ENCODE measurements around the gene BHLHE23. TPM values are rescaled to one million over a fixed set of nuclear protein-coding genes. Genes with fewer than 3 reads are reported as not detected.
"Not testable (repeated sequence)": the region's sequence is repeated elsewhere in the genome, so short reads cannot be mapped to it uniquely, and the experiment has no call there.

BHLHE23 gene
- total RNA-seq, 1 experiment from 2014 or later, result not detected

GRCh38 chr20:62961799-62962198 lies 45.0 kb downstream of the BHLHE23 start:
- Mint-ChIP-seq H3K4me1 (ENCODE audit: low read depth, unreplicated experiment) (no peaks in the 10 kb centered on the region), H3K27ac (ENCODE audit: unreplicated experiment) (no peak overlapping the region), H3K4me3 (ENCODE audit: low read depth, unreplicated experiment) (no peak overlapping the region), H3K9me3 (ENCODE audit: low read depth, unreplicated experiment) (no peaks in the 10 kb centered on the region), H3K27me3 (ENCODE audit: unreplicated experiment) (no peaks in the 10 kb centered on the region), H3K36me3 (ENCODE audit: insufficient read depth, unreplicated experiment) (peaks cover 28% of the 10 kb centered on the region)
- no peak for DNase-seq
- intact Hi-C loops (cut with micrococcal nuclease; ENCODE audit: unreplicated experiment), result no loop called here
- CTCF ChIA-PET, result interaction anchor here (1.0 kb wide), 1 partner anchor 47 kb away, joined by 3 read pairs; no protein-coding TSS in a partner anchor
- TF ChIP-seq, protein P1, sequence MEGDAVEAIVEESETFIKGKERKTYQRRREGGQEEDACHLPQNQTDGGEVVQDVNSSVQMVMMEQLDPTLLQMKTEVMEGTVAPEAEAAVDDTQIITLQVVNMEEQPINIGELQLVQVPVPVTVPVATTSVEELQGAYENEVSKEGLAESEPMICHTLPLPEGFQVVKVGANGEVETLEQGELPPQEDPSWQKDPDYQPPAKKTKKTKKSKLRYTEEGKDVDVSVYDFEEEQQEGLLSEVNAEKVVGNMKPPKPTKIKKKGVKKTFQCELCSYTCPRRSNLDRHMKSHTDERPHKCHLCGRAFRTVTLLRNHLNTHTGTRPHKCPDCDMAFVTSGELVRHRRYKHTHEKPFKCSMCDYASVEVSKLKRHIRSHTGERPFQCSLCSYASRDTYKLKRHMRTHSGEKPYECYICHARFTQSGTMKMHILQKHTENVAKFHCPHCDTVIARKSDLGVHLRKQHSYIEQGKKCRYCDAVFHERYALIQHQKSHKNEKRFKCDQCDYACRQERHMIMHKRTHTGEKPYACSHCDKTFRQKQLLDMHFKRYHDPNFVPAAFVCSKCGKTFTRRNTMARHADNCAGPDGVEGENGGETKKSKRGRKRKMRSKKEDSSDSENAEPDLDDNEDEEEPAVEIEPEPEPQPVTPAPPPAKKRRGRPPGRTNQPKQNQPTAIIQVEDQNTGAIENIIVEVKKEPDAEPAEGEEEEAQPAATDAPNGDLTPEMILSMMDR (IDR thresholded peaks at IDR 0.05; ENCODE audit: unreplicated experiment), result no peak
- no TSS peak for BruUV-seq (replicated peaks)

- Mint-ChIP-seq H3K27ac (ENCODE audit: unreplicated experiment) (no peak overlapping the region), H3K4me1 (ENCODE audit: low read depth, unreplicated experiment) (no peaks in the 10 kb centered on the region), H3K9me3 (ENCODE audit: low read depth, unreplicated experiment) (no peaks in the 10 kb centered on the region), H3K36me3 (ENCODE audit: insufficient read depth, unreplicated experiment) (peaks cover 29% of the 10 kb centered on the region), H3K27me3 (ENCODE audit: unreplicated experiment) (no peaks in the 10 kb centered on the region), H3K4me3 (ENCODE audit: low read depth, unreplicated experiment) (no peak overlapping the region)
- BruUV-seq (replicated peaks), result no TSS peak
- CTCF ChIA-PET, result interaction anchor here (1.0 kb wide), 1 partner anchor 48 kb away, joined by 3 read pairs; no protein-coding TSS in a partner anchor
- intact Hi-C loops (cut with micrococcal nuclease; ENCODE audit: unreplicated experiment), result no loop called here
- TF ChIP-seq, protein P1 (IDR thresholded peaks at IDR 0.05; ENCODE audit: unreplicated experiment), result no peak
- DNase-seq, result no peak
Measured at GRCh38 chr20:62961310-62961783, 45.4 kb downstream of the BHLHE23 start.

DNA sequence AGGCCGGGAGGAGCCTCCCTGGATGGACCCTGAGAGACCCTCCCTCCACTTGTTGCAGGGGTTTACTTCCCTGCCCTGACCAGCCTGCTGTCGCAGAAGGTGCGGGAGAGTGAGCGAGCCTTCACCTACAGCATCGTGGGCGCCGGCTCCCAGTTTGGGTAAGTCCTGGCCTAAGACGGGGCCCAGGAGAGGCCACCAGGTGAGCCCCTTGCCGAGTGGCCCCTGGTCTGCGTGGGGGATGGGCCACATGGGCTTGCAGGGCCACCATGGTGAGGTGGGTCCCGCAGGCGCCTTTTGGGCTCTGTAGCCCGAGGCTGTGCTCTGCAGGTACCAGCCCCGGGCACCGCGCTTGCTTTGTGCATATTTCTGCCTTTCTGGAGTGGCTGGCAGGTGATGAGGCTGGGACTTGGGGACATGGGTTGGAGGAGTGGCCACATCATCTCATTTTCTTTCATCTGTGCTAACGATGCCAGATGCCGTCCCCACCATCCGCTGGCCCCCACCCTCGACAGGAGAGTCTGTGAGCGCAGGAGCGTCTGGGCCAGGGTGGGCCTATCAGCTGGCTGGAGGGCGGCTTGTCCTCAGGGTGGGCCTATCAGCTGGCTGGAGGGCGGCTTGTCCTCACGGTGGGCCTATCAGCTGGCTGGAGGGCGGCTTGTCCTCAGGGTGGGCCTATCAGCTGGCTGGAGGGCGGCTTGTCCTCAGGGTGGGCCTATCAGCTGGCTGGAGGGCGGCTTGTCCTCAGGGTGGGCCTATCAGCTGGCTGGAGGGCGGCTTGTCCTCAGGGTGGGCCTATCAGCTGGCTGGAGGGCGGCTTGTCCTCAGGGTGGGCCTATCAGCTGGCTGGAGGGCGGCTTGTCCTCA lies 46.1 kb downstream of the BHLHE23 start:
- H3K9me3 Mint-ChIP-seq (ENCODE audit: low read depth, unreplicated experiment); H3K4me3 Mint-ChIP-seq (ENCODE audit: low read depth, unreplicated experiment); H3K4me1 Mint-ChIP-seq (ENCODE audit: low read depth, unreplicated experiment); DNase-seq; H3K27me3 Mint-ChIP-seq (ENCODE audit: unreplicated experiment); H3K27ac Mint-ChIP-seq (ENCODE audit: unreplicated experiment); BruUV-seq (replicated peaks); intact Hi-C loops (cut with micrococcal nuclease; ENCODE audit: unreplicated experiment): not testable (repeated sequence)
- peaks cover 31% of the 10 kb centered on the region for H3K36me3 Mint-ChIP-seq (ENCODE audit: insufficient read depth, unreplicated experiment)
- CTCF ChIA-PET, result interaction anchor here (1.0 kb wide), 1 partner anchor 48 kb away, joined by 3 read pairs; no protein-coding TSS in a partner anchor

- CTCF ChIA-PET, result no interaction called here
- H3K4me1 Mint-ChIP-seq (ENCODE audit: low read depth, unreplicated experiment), result no peaks in the 10 kb centered on the region
- TF ChIP-seq, protein P1 (IDR thresholded peaks at IDR 0.05; ENCODE audit: unreplicated experiment), result no peak
- BruUV-seq (replicated peaks), result no TSS peak
- intact Hi-C loops (cut with micrococcal nuclease; ENCODE audit: unreplicated experiment), result no loop called here
- H3K4me3 Mint-ChIP-seq (ENCODE audit: low read depth, unreplicated experiment), result no peak overlapping the region
- no peaks in the 10 kb centered on the region for H3K27me3 Mint-ChIP-seq (ENCODE audit: unreplicated experiment)
- peaks cover 31% of the 10 kb centered on the region for H3K36me3 Mint-ChIP-seq (ENCODE audit: insufficient read depth, unreplicated experiment)
- H3K27ac Mint-ChIP-seq (ENCODE audit: unreplicated experiment), result no peak overlapping the region
- no peaks in the 10 kb centered on the region for H3K9me3 Mint-ChIP-seq (ENCODE audit: low read depth, unreplicated experiment)
- no peak for DNase-seq
Measured at GRCh38 chr20:62959998-62960436, 46.7 kb downstream of the BHLHE23 start.
